ENCODE measurements around the gene KIF17. TPM values are rescaled to one million over a fixed set of nuclear protein-coding genes. Genes with fewer than 3 reads are reported as not detected.

KIF17 gene
- total RNA-seq, 1 donor from 2014 or later, result not detected

DNA sequence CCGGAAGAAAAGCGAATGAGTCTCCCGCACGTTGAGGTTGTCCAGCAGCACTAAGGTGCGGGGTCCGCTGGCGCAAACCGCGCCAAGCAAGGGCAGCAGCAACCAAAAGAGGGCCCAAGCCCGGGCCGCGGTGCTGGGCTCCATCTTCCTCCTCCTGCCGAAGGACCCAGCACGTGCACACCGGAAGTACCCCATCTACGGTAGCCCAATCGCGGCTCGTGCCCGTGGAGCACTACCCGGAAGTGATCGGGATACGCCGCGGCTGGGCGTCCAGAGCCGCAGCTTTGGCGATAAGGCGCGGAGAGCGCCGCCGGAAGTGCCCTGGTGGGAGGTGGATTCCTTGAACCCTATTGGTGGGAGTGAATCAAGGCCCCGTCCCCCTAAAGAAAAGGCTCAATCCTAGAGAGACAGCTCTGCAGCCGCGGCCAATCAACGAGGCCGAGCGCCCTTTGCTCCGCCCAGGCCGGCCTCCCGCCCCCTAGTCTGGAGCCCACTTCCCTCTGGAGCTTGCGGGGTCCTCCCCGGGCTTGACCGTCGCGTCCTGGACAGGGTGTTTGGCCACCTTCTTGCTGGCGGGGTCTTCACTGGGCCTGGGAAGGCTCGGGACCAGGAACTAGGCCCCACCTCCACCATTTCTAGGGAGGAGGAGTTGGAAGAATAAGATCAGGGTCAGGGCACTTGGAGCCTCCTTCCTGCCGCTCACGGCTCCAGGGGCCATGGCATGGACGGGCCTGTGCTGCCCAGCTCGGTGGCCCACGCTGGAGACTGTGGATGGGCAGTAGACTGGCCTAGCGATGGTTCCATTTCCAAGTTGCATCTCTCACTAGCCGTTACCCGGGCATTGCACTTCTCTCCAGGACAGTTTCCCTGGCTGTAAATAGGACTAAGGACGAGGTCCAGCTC, 56.3 kb downstream of the KIF17 start, which contains the start of gene DDOST:
DDOST (minus strand) TSS at position 163 of the 903 bp plus-strand sequence; CDS start at position 144, 19 bp downstream.
- intact Hi-C loops (cut with micrococcal nuclease), result loop anchor here (1.0 kb wide), 1 partner anchor 27 kb away; no protein-coding TSS in a partner anchor

DNA sequence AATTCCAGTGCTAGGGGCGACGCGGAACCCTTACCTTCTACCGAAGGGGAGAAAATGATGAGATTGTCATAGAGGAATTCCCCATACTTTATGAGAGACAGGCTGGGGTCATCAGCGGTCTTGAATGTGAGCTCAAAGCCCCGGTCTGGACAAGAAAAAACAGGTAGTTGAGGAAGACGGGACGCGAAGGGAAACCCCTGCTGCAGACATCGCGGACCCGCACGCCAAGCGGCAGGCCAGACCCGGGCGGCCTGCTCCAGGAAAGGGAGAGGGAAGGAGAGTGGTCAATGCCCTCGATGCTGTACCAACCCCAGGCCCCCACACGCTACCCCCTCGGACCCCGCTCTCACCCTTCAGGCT, 57.0 kb downstream of the KIF17 start:
- intact Hi-C loops (cut with micrococcal nuclease), result loop anchor here (1.0 kb wide), 1 partner anchor 27 kb away; no protein-coding TSS in a partner anchor

DNA sequence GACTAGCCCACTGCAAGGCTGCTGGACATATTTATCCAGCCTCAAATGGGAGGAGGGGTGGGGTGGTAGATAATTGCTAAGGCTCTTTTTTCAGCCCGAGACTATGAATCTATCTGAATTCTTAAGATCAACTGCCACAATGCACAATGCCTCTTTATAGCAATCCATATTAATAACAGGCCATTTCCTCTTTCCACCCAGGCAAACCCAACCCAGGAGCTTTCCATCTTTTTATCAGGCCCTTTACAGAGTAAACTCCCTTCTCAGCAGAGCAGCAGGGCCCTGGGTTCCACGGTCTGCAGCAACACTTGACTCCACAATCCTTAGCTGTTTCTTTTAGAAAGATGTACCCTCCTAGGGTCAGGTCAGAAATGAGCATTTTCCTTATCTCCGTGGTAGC, 57.4 kb downstream of the KIF17 start:
- intact Hi-C loops (cut with micrococcal nuclease), result no loop called here

DNA sequence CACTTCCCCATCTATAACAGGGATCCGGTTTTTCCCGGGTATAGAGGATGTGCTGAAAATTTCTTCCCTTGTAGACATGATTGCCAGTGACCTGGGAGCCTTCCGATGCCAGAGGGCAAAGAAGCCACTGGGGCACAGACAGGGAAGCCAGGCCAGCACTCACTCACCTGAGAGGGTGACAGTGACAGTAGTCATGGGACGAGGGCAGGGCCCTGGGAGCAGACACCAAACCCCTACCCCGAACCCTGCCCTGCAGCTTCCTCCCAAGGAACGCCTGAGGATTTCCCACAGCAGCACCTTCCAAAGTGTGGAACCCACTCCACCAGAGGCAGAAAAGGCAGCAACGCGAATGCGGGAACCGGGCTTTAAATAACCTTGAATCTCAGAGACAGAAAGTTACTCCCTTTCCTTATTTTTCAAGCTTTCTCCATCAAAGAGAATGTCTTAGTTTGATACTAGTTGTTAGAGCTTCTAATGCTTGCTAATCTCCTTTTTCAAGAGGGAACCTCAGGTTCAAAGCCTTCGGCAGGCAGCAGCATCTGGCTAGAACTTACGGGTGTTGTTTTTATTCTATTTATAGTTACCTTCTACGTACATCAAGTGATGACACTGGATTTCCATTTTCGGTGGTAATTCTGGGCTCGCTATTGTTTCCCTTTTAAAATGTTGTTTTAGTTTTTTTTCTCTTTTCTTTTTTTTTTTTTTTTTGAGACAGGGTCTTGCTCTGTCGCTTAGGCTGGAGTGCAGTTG, 59.5 kb downstream of the KIF17 start:
- intact Hi-C loops (cut with micrococcal nuclease), result no loop called here

DNA sequence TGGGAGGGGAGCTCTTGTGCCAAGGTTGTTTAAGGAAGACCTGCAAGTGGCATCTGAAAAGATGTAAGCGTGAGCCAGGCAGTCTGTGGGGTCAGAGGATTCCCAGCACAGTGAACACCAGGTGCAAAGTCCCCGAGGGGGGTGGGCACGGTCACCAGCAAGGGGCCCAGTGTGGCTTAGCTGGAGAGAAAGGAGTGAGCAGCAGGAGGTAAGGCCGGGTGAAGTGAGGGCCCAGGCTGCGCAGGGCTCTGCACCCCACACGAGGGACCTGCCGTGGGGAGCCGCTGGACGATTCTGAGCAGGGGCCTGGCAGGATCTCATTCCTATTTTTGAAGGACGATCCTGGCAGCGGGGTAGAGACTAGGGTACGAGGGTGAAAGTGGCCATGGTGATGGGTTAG, 60.8 kb downstream of the KIF17 start:
- intact Hi-C loops (cut with micrococcal nuclease), result no loop called here

DNA sequence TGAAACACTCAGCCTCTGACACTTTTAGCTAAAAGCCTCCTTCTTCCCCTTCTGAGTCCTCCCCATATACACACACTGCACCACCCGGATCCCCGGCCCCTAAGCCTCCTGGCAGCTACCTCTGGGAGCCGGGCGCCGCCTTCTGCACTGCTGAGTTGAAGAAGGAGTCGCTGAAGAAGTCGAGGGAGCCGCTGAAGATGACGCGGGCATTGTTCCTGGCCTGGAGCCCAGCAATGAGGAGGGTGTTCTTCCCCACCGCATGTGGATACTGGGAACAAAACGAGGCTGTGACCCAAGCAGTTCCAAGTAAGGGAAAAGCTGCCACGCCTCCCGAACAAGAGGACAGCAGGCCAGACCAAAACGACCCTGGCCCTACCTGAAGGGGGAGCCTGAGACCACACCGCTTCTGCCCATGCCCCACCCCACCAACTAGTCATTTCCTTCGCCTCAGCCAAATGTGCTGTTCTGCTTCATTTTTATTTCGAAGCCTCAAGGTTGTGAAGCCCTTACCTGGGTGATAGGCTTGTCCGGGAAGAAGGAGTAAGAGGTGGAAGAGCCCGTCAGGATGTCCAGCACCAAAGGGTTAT, 63.6 kb downstream of the KIF17 start:
- intact Hi-C loops (cut with micrococcal nuclease), result no loop called here

DNA sequence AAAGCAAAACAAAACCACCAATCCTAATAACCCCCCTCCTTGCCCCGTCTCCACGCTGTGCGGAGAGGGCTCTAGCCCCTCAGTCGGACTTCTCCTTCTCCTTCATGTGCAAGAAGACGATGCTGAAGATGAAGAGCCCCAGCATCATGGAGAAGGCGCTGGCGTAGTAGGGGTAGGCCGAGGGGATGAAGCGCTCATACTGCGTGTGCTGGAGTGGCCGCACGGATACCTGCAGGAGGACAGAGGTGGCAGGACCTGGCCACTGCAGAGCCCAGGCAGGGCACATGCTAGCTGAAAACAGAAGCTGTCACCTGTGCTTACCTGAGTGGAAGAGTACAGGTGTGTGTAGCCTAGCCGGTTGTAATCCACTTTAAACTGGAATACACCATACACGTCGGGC, 65.5 kb downstream of the KIF17 start:
- intact Hi-C loops (cut with micrococcal nuclease), result no loop called here

DNA sequence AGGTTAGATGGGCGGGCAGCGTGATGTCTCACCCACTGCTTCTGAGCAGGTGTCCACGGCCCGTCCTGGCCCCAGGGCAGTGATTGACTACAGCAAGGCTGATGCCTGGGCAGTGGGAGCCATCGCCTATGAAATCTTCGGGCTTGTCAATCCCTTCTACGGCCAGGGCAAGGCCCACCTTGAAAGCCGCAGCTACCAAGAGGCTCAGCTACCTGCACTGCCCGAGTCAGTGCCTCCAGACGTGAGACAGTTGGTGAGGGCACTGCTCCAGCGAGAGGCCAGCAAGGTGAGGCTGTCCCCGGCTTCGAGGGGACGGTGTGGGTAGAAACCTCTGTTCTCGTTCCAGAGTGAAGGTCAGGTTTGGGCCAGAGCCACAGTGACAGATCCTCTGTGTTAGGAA, 68.9 kb downstream of the KIF17 start:
- intact Hi-C loops (cut with micrococcal nuclease), result no loop called here

DNA sequence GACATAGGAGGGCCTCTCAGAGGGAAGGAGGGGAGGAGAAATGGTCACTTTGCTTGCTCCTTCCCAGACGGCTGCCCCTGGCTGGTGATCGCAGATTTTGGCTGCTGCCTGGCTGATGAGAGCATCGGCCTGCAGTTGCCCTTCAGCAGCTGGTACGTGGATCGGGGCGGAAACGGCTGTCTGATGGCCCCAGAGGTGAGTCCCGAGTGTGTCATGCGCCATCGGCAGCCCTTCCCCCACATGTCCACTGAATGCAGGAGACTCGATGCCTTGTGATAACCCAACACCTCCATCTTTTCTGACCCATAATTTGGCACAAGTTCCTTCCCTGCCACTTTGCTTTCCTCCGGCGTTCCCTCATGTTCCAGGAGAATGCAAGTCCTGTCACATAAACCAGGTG, 69.4 kb downstream of the KIF17 start:
- intact Hi-C loops (cut with micrococcal nuclease), result no loop called here

DNA sequence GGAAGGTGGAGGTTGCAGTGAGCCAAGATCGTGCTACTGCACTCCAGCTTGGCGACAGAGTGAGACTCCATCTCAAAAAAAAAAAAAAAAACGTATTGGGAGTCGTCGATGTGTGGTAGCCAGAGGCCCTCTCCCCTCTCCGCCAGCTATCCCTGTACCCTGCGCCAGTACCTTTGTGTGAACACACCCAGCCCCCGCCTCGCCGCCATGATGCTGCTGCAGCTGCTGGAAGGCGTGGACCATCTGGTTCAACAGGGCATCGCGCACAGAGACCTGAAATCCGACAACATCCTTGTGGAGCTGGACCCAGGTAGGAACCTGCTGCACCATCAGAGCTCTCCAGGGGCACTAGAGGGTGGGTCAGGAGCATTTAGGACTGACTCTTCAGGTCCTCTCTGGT, 72.4 kb downstream of the KIF17 start:
- intact Hi-C loops (cut with micrococcal nuclease), result no loop called here

DNA sequence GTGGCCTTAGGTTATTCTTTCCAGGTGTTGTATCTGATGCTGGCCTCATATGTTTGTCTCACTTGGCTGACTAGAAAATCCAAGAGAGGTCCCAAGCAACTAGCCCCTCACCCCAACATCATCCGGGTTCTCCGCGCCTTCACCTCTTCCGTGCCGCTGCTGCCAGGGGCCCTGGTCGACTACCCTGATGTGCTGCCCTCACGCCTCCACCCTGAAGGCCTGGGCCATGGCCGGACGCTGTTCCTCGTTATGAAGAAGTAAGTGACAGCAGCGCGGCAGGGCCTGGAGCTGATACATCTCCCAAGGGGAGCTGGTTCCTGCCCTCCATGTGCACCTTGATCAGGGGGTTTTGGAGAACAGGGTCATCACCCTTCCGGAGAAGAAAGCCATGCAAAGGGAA, 73.4 kb downstream of the KIF17 start:
- intact Hi-C loops (cut with micrococcal nuclease), result no loop called here

DNA sequence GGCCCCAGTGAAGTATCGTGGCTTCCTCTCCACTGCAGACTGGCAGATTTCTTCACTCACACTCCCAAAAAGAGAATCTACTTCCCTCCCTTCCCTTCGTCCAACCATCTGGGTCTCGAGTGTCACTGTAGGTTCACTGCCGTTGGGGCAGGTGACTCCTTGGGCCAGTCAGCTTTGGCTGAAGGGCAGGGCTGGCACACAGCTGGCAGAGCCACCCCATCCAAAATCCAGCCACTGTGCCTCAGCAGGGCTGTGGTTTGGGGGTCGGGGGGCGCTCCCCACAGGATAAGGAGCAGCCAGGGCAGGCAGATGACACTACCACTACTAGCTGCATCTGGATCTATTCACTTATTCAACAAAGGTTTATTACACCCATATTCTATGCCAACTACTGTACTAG, 74.7 kb downstream of the KIF17 start:
- intact Hi-C loops (cut with micrococcal nuclease), result no loop called here

DNA sequence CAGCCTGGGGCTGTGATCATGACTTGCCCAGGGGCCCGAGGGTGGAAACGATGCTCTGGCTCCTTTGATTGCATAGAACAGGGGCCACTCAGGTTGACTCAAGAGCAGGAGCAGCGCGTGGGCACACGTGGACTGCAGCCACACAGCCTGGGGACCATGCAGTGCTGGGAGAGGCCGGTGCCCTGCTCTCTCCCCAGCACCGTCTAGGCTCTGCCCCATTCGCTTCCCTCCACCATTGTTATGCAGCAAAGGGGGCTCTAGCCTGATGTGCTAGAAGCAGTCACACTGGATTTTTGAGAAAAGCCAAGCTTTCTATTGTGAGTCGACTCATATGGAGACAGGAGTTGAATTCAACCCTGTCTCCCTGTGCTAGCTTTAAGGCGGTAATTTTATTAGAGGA, 75.8 kb downstream of the KIF17 start:
- intact Hi-C loops (cut with micrococcal nuclease), result no loop called here

DNA sequence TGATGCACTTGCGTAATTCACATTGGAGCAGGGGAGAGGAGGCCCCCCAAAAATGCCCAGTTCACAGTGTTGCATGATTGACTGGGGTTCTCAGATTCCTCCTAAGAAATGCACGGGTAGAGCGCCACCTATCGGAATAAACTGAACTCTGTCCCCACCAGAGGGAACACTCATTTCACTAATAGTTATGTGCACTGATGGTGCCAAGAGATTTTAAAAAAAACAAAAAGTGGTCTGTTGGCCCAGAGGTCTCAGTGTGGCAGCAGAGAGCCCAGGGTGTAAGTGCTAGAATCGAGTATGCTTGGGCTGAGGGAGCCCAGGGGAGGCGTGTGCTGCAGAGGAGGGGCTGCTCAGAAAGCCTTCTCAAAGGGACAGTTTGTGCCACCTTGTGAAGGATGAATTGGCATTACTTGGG, 77.6 kb downstream of the KIF17 start:
- intact Hi-C loops (cut with micrococcal nuclease), result loop anchor here (1.0 kb wide), 1 partner anchor 118 kb away; no protein-coding TSS in a partner anchor

DNA sequence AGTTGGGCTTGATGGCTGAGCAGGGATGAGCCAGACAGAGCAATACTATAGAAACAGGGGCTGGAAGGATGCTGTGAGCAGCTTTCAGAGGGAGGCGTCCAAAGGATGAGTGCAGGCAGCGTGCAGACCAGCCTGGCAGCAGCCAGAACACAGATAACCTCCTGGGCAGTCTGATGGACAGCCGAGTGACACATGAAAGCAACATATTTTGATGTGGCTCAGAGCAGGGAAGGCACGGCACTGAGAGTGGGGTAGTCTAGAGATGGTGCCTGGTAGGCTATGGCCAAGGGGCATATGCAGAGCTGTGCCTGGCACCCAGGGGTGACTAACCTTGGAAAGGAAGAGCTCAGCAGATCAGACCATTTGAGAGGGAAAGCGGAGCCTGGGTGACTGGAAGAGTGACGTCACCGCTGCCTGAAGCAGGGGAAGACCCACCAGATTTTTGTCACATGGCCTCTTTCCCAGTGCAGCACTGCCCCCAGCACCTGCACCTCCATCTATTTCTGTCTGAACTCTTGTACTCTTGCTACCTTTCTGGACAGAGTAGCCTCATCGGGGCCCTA, 80.9 kb downstream of the KIF17 start:
- intact Hi-C loops (cut with micrococcal nuclease), result no loop called here

DNA sequence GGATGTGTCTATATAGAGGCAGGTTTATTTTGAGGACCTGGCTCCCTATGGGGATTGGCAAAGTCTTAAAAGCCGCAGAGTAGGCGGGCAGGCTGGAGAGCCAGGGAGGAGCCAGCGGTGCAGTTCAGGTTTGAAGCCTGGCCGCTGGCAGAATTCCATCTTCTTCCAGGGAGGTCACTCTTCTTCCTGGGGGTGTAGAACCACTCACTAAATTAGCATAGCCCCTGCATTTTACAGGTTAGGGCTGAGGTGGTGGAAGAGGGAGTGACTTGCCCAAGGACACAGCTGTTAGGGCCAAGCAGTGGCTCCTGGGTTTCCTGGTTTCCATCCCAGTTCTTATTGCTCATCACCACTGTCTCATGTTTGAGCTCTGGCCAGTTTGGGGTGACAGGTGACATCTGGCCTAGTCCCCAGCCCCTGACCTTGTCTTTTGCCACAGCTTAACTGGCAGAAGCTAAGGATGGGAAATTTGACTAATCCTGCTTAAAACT, 83.2 kb downstream of the KIF17 start:
- intact Hi-C loops (cut with micrococcal nuclease), result loop anchor here (1.0 to 5.0 kb wide), 2 partner anchors 27 to 127 kb away; partner anchors contain the start of genes DDOST and MUL1

DNA sequence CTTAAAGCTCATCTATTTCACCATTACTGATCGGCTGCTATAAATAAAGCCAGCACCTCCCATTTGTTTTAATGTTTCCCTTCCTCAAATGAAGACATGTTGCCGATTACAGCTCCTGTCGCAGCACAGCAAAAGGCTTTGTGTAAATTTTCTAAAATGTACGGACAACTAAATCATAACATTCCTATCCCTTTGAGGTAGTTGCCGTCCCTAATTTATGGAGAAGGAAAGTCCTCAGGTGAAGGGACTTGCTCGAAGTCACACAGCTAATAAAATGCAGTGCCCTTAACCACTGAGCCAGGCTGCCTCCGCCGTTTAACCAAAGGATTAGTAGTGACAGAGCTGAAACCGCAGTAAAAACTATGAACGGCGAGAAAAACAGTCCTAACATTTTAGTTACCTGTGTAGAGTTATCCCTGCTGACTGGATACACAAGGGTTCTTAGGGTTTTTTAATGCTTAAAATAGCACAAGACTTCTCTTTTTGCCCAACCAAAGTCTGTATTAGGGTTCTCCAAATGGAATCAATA, 83.7 kb downstream of the KIF17 start:
- intact Hi-C loops (cut with micrococcal nuclease), result loop anchor here (1.0 to 5.0 kb wide), 2 partner anchors 27 to 127 kb away; partner anchors contain the start of genes DDOST and MUL1

DNA sequence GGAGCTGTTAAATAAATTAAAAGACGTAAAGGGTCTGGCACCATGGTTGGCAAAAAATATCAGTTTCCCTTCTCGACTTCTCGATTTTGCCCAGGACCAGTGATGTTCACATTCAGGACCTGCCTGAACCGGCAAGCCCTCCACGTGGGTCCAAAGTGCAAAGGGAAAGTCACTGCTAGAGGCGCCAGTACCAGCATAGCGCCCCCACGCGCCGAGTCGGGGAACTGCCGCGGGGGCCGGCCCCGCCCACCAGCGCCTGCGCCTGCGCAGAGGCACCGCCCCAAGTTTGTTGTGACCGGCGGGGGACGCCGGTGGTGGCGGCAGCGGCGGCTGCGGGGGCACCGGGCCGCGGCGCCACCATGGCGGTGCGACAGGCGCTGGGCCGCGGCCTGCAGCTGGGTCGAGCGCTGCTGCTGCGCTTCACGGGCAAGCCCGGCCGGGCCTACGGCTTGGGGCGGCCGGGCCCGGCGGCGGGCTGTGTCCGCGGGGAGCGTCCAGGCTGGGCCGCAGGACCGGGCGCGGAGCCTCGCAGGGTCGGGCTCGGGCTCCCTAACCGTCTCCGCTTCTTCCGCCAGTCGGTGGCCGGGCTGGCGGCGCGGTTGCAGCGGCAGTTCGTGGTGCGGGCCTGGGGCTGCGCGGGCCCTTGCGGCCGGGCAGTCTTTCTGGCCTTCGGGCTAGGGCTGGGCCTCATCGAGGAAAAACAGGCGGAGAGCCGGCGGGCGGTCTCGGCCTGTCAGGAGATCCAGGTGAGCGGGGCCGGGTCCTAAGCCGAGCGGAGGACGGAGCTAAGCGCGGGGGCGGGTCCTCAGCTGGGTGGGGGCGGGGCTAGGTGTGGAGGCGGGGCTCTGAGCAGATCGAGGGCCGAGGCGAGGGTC, 84.4 kb downstream of the KIF17 start, which contains the start of gene PINK1:
PINK1 (plus strand) TSS at position 269 of the 875 bp plus-strand sequence; CDS start at position 360, 91 bp downstream.
- intact Hi-C loops (cut with micrococcal nuclease), result loop anchor here (1.0 to 5.0 kb wide), 3 partner anchors 28 to 126 kb away; partner anchors contain the start of genes DDOST and MUL1

DNA sequence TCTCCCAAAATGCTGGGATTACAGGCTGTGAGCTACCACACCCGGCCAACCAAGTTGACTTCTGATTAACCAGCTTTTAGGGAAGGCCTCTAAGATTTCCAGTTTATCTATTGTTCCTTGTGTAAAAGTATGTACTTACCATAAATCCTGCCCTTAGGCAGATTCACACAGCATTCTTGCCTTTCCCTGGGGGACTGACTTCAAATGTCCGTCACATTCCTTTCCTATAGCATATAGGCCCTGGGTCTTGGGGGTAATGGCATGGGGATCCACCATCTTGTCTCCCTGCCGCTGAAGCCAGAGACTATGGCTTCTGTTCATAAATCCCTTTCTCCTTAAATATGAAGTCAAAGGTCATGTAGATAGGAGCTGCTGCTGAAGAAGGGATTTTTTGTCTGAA, 85.4 kb downstream of the KIF17 start:
- intact Hi-C loops (cut with micrococcal nuclease), result loop anchor here (5.0 kb wide), 1 partner anchor 125 kb away; the partner anchor contains the start of gene MUL1
